HEK293 (cell line): ENCODE results near the gene SLC12A4.

Experiments used
- CTCF ChIA-PET: fragments of 350-600 bp; formaldehyde crosslinking; extraction: SDS; loops from one replicate; lab custom pipeline; 2021; ENCODE audit warnings: antibody characterized with exemption; lab: Yijun Ruan, JAX
- POLR2A ChIA-PET: fragments of 300-600 bp; formaldehyde crosslinking; extraction: SDS; loops from one replicate; lab custom pipeline; 2020; ENCODE audit warnings: antibody characterized with exemption, inconsistent platforms; lab: Yijun Ruan, JAX
- H3K27ac ChIP-seq: fragments of 200-500 bp; sonication (Bioruptor generic); 2 replicates; pipeline ENCODE4 v1.5.1; 2014; ENCODE audit warnings: low read depth, low read length, control low read depth, inconsistent platforms; ENCODE audit errors: extremely low read depth
- H3K36me3 ChIP-seq, 2 experiments: fragments of 200-500 bp in 1 of 2; sonication (Bioruptor generic) in 1 of 2; 1 replicate in 1 of 2; 2 replicates in 1 of 2; pipeline ENCODE4 v1.5.1; 2014 to 2017; ENCODE audit warnings: inconsistent platforms in 2 of 2, low read length in 2 of 2; ENCODE audit not compliant: control insufficient read depth in 2 of 2, insufficient read depth in 1 of 2
- H3K4me1 ChIP-seq: fragments of 200-500 bp; sonication (Bioruptor generic); 2 replicates; pipeline ENCODE4 v1.5.1; 2014; ENCODE audit warnings: mild to moderate bottlenecking, low read length, inconsistent platforms; ENCODE audit not compliant: control insufficient read depth, insufficient read depth
- H3K4me3 ChIP-seq: 2 replicates; pipeline ENCODE4 v1.5.1; 2011; ENCODE audit warnings: low read depth, mild to moderate bottlenecking, control low read depth, low read length, moderate library complexity
- H3K9me3 ChIP-seq: fragments of 200-500 bp; sonication (Bioruptor generic); 2 replicates; pipeline ENCODE4 v1.5.1; 2014; ENCODE audit warnings: low read depth, low read length, inconsistent platforms; ENCODE audit not compliant: control insufficient read depth, insufficient read depth
- GLI4 ChIP-seq: fragments of 450-650 bp; formaldehyde crosslinking; IDR thresholded peaks from 2 replicates; pipeline ENCODE4 v1.5.1; 2016; ENCODE audit warnings: missing biosample characterization, missing genetic modification characterization
- GLIS2 ChIP-seq: fragments of 450-650 bp; formaldehyde crosslinking; IDR thresholded peaks from 2 replicates; pipeline ENCODE4 v1.5.1; 2016; ENCODE audit warnings: missing biosample characterization, missing genetic modification characterization
- HOXA7 ChIP-seq: sonication (generic); formaldehyde crosslinking; IDR thresholded peaks from 2 replicates; pipeline ENCODE4 v1.8.1; 2022; ENCODE audit warnings: missing genetic modification reagents, borderline replicate concordance
- HOXC10 ChIP-seq: sonication (generic); formaldehyde crosslinking; IDR thresholded peaks from 2 replicates; pipeline ENCODE4 v1.8.1; 2023; ENCODE audit warnings: mild to moderate bottlenecking, missing genetic modification reagents
- SP2 ChIP-seq: fragments of 450-650 bp; formaldehyde crosslinking; IDR thresholded peaks from 2 replicates; pipeline ENCODE4 v1.5.1; 2016; ENCODE audit warnings: missing biosample characterization, missing genetic modification characterization
- TCF7L2 ChIP-seq: IDR thresholded peaks from 2 replicates; pipeline ENCODE4 v1.6.1; 2011; ENCODE audit warnings: low read depth, mild to moderate bottlenecking, inconsistent platforms, low read length, moderate library complexity, borderline replicate concordance
- WT1 ChIP-seq: fragments of 450-650 bp; formaldehyde crosslinking; IDR thresholded peaks from 2 replicates; pipeline ENCODE4 v1.5.1; 2016; ENCODE audit warnings: missing biosample characterization, missing genetic modification characterization
- ZBTB11 ChIP-seq: fragments of 450-650 bp; formaldehyde crosslinking; conservative IDR thresholded peaks from 2 replicates; pipeline ENCODE4 v1.5.1; 2016; ENCODE audit warnings: low read depth, missing biosample characterization, missing genetic modification characterization
- ZNF10 ChIP-seq: fragments of 450-650 bp; formaldehyde crosslinking; IDR thresholded peaks from 2 replicates; pipeline ENCODE4 v1.5.1; 2017; ENCODE audit warnings: missing biosample characterization, missing genetic modification characterization
- ZNF121 ChIP-seq: fragments of 450-650 bp; formaldehyde crosslinking; IDR thresholded peaks from 2 replicates; pipeline ENCODE4 v1.5.1; 2016; ENCODE audit warnings: missing biosample characterization, missing genetic modification characterization
- ZNF155 ChIP-seq: fragments of 450-650 bp; formaldehyde crosslinking; IDR thresholded peaks from 2 replicates; pipeline ENCODE4 v1.5.1; 2016; ENCODE audit warnings: missing biosample characterization, missing genetic modification characterization
- ZNF157 ChIP-seq: fragments of 450-650 bp; formaldehyde crosslinking; IDR thresholded peaks from 2 replicates; pipeline ENCODE4 v1.5.1; 2016; ENCODE audit warnings: missing biosample characterization, missing genetic modification characterization
- ZNF16 ChIP-seq: fragments of 450-650 bp; formaldehyde crosslinking; IDR thresholded peaks from 2 replicates; pipeline ENCODE4 v1.5.1; 2016; ENCODE audit warnings: low read depth, missing biosample characterization, missing genetic modification characterization
- ZNF169 ChIP-seq: fragments of 450-650 bp; formaldehyde crosslinking; IDR thresholded peaks from 2 replicates; pipeline ENCODE4 v1.5.1; 2016; ENCODE audit warnings: missing biosample characterization, missing genetic modification characterization
- ZNF2 ChIP-seq: fragments of 450-650 bp; formaldehyde crosslinking; IDR thresholded peaks from 2 replicates; pipeline ENCODE4 v1.5.1; 2016; ENCODE audit warnings: missing biosample characterization, missing genetic modification characterization
- ZNF223 ChIP-seq: fragments of 450-650 bp; formaldehyde crosslinking; IDR thresholded peaks from 2 replicates; pipeline ENCODE4 v1.5.1; 2016; ENCODE audit warnings: missing biosample characterization, missing genetic modification characterization
- ZNF24 ChIP-seq: fragments of 450-650 bp; formaldehyde crosslinking; IDR thresholded peaks from 2 replicates; pipeline ENCODE4 v1.5.1; 2016; ENCODE audit warnings: missing biosample characterization, missing genetic modification characterization
- ZNF280C ChIP-seq: fragments of 450-650 bp; formaldehyde crosslinking; IDR thresholded peaks from 2 replicates; pipeline ENCODE4 v1.5.1; 2016; ENCODE audit warnings: missing biosample characterization, missing genetic modification characterization
- ZNF302 ChIP-seq: fragments of 450-650 bp; formaldehyde crosslinking; IDR thresholded peaks from 2 replicates; pipeline ENCODE4 v1.5.1; 2016; ENCODE audit warnings: missing biosample characterization, missing genetic modification characterization, low read depth
- ZNF335 ChIP-seq: fragments of 450-650 bp; formaldehyde crosslinking; conservative IDR thresholded peaks from 2 replicates; pipeline ENCODE4 v1.5.1; 2016; ENCODE audit warnings: missing biosample characterization, missing genetic modification characterization
- ZNF341 ChIP-seq: fragments of 450-650 bp; formaldehyde crosslinking; IDR thresholded peaks from 2 replicates; pipeline ENCODE4; 2016; ENCODE audit warnings: low read depth, missing biosample characterization, missing genetic modification characterization
- ZNF530 ChIP-seq: fragments of 450-650 bp; formaldehyde crosslinking; IDR thresholded peaks from 2 replicates; pipeline ENCODE4 v1.5.1; 2016; ENCODE audit warnings: low read depth, missing biosample characterization, missing genetic modification characterization
- ZNF621 ChIP-seq: fragments of 450-650 bp; formaldehyde crosslinking; IDR thresholded peaks from 2 replicates; pipeline ENCODE4 v1.5.1; 2017; ENCODE audit warnings: missing biosample characterization, missing genetic modification characterization
- ZNF629 ChIP-seq: fragments of 450-650 bp; formaldehyde crosslinking; IDR thresholded peaks from 2 replicates; pipeline ENCODE4 v1.5.1; 2017; ENCODE audit warnings: missing biosample characterization, missing genetic modification characterization
- ZNF660 ChIP-seq: fragments of 450-650 bp; IDR thresholded peaks from 2 replicates; pipeline ENCODE4 v1.5.1; 2018; ENCODE audit warnings: missing biosample characterization, mild to moderate bottlenecking, missing genetic modification characterization
- ZNF677 ChIP-seq: fragments of 450-650 bp; IDR thresholded peaks from 2 replicates; pipeline ENCODE4 v1.5.0; 2018; ENCODE audit warnings: missing biosample characterization, mild to moderate bottlenecking, missing genetic modification characterization, moderate library complexity
- ZNF747 ChIP-seq: fragments of 450-650 bp; formaldehyde crosslinking; IDR thresholded peaks from 2 replicates; pipeline ENCODE4 v1.5.1; 2016; ENCODE audit warnings: missing biosample characterization, missing genetic modification characterization
- ZNF76 ChIP-seq: fragments of 450-650 bp; formaldehyde crosslinking; IDR thresholded peaks from 2 replicates; pipeline ENCODE4; 2016; ENCODE audit warnings: low read depth, missing biosample characterization, missing genetic modification characterization, borderline replicate concordance
- ZNF785 ChIP-seq: fragments of 450-650 bp; formaldehyde crosslinking; IDR thresholded peaks from 2 replicates; pipeline ENCODE4 v1.5.1; 2016; ENCODE audit warnings: missing biosample characterization, missing genetic modification characterization
- ZNF791 ChIP-seq: fragments of 450-650 bp; formaldehyde crosslinking; IDR thresholded peaks from 2 replicates; pipeline ENCODE4 v1.5.1; 2016; ENCODE audit warnings: missing biosample characterization, missing genetic modification characterization
- ZNF830 ChIP-seq: fragments of 450-650 bp; IDR thresholded peaks from 2 replicates; pipeline ENCODE4 v1.5.0; 2018; ENCODE audit warnings: missing biosample characterization, missing genetic modification characterization, low read depth, mild to moderate bottlenecking, moderate library complexity
- ZSCAN23 ChIP-seq: fragments of 450-650 bp; formaldehyde crosslinking; IDR thresholded peaks from 2 replicates; pipeline ENCODE4 v1.5.1; 2016; ENCODE audit warnings: missing biosample characterization, missing genetic modification characterization
- ZSCAN30 ChIP-seq: fragments of 450-650 bp; IDR thresholded peaks from 2 replicates; pipeline ENCODE4 v1.5.1; 2018; ENCODE audit warnings: missing biosample characterization, mild to moderate bottlenecking, missing genetic modification characterization, moderate library complexity
- ZXDB ChIP-seq: fragments of 450-650 bp; formaldehyde crosslinking; IDR thresholded peaks from 2 replicates; pipeline ENCODE4 v1.5.1; 2016; ENCODE audit warnings: missing biosample characterization, missing genetic modification characterization

SLC12A4 gene

GRCh38 chr16:67967958-67968399 lies 458 bp downstream of the SLC12A4 start (continued):
- 0 out of 2 replicates have a peak, but pooled peaks have one; percentile 14 for TF ChIP-seq ZSCAN30 (tag by site-specific recombination)
- no peak for TF ChIP-seq ZNF621 (tag by site-specific recombination)
- TF ChIP-seq ZNF785 (tag by site-specific recombination), result no peak
- no peak for TF ChIP-seq ZNF121
- TF ChIP-seq ZBTB11, result no peak
- TF ChIP-seq ZNF830 (tag by site-specific recombination), result no peak
- TF ChIP-seq ZNF155 (tag by site-specific recombination), result no peak
- no peak for TF ChIP-seq ZNF791
- TF ChIP-seq HOXA7, result no peak
- no peak for TF ChIP-seq ZNF24
- no peak for TF ChIP-seq ZNF660
- no peak for TF ChIP-seq ZXDB (tag by site-specific recombination)
- TF ChIP-seq ZNF2 (tag by site-specific recombination), result peak; percentile 10; the same call in 1 of the 2 replicates
- TF ChIP-seq ZNF16, result no peak
- no peak for TF ChIP-seq ZSCAN23 (tag by site-specific recombination)
- TF ChIP-seq ZNF169 (tag by site-specific recombination), result no peak
- no peak for TF ChIP-seq GLI4
- no peak for TF ChIP-seq ZNF223
- no peak for TF ChIP-seq WT1 (tag by site-specific recombination)
- no peak for TF ChIP-seq ZNF302 (tag by site-specific recombination)
- 0 out of 2 replicates have a peak, but pooled peaks have one; percentile 2 for TF ChIP-seq ZNF335 (tag by site-specific recombination)
- TF ChIP-seq GLIS2 (tag by site-specific recombination), result peak; percentile 16; the same call in 1 of the 2 replicates
- no peak for TF ChIP-seq ZNF629 (tag by site-specific recombination)
- no peak for TF ChIP-seq TCF7L2

- H3K27ac ChIP-seq, result peak overlapping the region; percentile 80; the same call in 1 of the 2 replicates
- ChIA-PET CTCF (interaction anchor here (0.6 to 1.2 kb wide), 4 partner anchors 19 to 127 kb away, joined by 3 to 6 read pairs (median 4); no protein-coding TSS in a partner anchor), POLR2A (interaction anchor here (0.6 to 2.3 kb wide), 11 partner anchors 16 to 277 kb away, joined by 3 to 13 read pairs (median 6); partner anchors contain the start of genes DDX28, DUS2, PLA2G15 and PSMB10)
- peak overlapping the region; percentile 68 for H3K4me3 ChIP-seq
- peaks cover 0 to 37% of the 10 kb centered on the region in 2 experiments; a peak in 2 of 3 replicates for H3K36me3 ChIP-seq
- no peaks in the 10 kb centered on the region for H3K9me3 ChIP-seq
- no peaks in the 10 kb centered on the region; the same call in none of the 2 replicates for H3K4me1 ChIP-seq
- TF ChIP-seq ZNF280C (tag by site-specific recombination) (no peak), ZNF677 (tag by site-specific recombination) (peak; percentile 35; the same call in 1 of the 2 replicates), ZNF747 (tag by site-specific recombination) (no peak), ZNF335 (tag by site-specific recombination) (peak; percentile 49; the same call in 1 of the 2 replicates), HOXC10 (CRISPR knock-in tag) (no peak), ZNF10 (tag by site-specific recombination) (0 out of 2 replicates have a peak, but pooled peaks have one; percentile 20), ZNF157 (tag by site-specific recombination) (no peak), ZNF341 (peak; percentile 60), ZNF2 (tag by site-specific recombination) (peak; percentile 18; the same call in 1 of the 2 replicates), SP2 (peak; percentile 29; the same call in 1 of the 2 replicates), ZNF530 (tag by site-specific recombination) (no peak), GLI4 (no peak), ZNF76 (tag by site-specific recombination) (no peak)
Measured at GRCh38 chr16:67967183-67967957, 1.1 kb downstream of the SLC12A4 start.
